IPS-NIHi11 (cell line): ENCODE data around the gene RNF144B.
"Not testable (repeated sequence)": the region's sequence is repeated elsewhere in the genome, so short reads cannot be mapped to it uniquely, and the experiment has no call there.

Source experiments
- DNase-seq: peaks from one replicate; pipeline ENCODE4 v3.0.0; 2012; ENCODE audit warnings: mixed read lengths, low spot score

Gene RNF144B

DNA sequence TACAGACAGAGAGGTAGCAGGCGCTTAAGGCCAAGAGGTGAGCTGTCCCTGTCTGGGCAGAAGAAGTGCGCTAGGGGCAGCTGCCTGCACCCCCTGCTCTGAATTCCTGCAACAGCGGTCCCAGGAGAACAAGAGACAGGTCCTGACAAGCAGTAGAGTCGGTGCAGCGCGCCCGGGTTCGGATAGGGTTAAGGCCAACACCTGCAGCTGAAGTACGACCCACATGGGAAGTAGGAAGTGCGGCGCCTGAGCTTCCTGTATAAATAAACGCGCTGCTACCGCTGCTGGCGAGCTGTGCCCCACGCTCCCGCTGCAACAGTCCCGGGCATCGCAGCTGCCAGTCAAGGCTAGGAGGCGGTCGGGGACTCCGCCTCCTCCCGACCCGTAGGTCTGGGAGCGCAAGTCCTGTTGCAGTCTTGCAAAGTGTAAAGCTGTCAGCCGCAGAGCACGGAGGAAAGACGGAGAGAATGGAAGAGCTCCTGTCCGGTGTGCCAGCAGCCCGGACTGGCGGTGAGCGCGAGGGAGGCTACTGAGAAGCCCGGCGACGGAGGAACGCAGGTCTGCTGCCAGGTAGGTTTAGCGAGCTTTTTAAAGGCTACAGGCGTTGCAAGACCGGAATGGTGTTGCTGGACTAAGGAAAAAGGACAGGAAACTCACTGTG is at the start of gene RNF144B:
Gene RNF144B (plus strand): TSS at position 290 of the 661 bp plus-strand sequence. CDS start 12,185 bp downstream, outside the sequence.
- peak; percentile 87 for DNase-seq

DNA sequence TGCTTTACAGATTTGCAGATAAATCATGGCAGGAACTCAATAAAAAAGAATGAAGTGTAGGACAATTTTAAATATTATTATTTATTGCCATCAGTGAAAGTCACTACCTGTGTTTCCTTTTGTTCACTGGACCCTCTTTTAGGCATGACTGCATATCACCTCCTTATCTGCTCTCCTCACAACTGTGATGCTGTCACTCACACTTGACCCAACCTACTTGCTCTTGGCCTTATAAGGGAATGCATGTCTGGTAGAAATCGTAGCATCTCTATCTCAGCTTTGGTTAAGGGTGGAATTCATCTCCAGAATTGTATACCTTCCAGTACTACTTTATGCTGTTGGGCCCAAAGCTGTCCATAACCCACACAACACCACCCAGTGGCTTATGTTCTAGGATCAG is 47.6 kb upstream of the RNF144B start:
- DNase-seq, result no peak

DNA sequence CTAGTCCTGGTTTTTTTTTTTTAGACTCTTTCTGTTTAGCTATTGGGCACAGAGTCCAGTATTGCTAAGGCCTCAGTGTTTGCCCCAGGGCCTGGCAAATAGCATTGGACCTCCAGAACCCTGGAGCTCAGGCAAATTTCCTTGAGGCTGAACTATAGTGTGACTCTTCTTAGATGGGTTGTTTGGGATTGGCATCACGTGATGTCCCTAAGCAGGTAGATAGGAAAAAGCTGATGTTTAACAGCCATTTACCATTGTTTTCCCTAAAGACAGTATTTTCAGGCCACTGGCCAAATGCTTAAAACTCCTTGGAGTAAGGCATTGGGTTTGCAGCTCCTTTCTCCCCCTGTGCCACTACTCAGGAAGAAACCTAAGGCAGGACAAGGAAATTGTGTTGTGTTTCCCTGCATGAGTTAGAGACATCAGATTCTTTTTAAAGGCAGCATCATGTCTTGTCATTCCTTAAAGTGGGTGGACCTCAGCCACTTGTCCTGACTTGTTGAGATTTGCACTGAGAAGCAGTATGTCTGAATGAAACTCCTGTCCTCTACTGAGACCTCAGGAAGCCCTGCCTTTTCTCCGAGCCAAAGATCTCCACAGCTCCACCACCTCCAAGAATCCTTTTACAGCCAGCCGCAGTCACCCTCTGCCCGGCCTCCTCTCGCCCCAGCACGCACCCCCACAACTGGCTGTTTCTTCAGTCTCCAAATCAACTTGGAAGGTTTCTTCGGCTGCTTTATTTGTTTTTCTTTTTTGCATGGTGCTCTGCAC is 46.2 kb upstream of the RNF144B start:
- DNase-seq, result no peak

DNA sequence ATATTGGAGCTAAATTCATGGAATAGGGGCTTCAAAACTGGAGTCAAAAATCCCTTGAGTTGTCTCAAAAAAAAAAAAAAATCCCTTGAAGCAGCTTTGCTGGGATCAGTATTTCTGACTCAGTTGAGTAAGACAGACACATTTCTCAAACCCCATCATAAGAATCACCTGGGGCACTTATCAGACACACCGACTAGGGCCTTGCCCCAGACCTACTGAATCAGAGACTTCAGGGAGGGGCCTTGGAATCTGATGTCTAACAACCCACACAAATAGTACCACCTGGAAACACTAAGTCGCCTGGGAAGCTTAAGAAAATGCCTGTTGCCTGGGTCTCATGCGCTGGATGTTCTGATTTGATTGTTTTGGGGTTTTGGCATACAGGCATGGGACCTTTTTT is 44.9 kb upstream of the RNF144B start:
- no peak for DNase-seq

DNA sequence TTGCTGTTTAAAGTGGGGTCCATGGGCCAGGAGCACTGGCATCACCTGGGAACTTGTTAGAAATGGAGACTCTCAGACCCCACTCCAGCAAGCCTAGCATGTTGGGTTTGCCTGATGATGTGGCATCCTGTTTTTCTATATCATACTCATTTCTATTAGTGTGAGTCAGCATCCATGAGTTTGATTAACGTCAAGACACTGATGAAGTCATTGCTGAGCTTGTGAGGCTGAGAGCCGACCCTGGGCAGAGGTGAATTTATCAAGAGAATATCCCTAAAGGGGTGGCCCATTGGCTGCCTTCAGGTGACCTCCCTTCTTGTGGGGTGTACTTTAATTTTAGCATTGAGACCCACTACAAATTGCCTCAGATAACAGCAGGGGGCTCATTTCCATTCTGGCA is 43.4 kb upstream of the RNF144B start:
- no peak for DNase-seq

DNA sequence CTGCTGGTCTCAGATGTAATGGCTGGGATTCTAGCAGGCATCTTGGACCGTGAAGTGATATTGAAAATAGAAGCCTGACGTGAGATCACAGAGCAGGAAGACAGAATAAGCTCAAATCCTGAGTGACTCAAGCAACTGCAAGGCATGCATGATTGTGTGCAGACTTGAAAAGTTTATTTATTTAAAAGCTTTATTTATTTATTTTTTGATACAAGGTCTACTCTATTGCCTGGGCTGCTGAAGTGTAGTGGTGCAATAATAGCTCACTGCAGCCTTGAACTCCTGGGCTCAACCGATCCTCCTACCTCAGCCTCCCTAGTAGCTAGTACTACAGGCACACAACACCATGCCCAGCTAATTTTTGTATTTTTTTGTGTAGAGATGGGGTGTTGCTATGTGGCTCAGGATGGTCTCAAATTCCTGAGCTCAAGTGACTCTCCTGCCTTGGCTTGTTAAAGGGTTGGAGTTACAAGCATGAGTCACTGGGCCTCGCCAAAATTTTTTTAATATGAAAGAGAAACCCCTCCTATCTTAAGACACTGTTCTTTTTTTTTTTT is 40.1 kb upstream of the RNF144B start:
- DNase-seq, result no peak

DNA sequence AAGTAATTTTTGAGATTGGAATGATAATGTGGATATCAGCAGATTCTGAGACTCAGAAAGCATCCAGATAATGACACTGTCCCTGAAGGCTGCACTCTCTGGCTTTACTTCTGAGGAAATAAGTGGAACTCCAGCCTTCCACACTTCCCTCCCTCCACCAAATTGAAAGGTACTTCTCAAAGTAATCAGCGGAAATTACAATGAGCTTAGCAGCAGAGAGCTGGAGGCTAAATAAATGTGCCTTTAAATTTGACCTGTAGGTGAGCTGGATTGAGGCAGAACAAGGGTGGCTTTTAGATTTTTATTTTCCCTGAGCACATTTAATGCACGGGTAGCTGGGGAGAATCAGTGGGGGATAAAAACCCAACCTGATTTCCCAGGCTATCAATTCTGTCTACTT is 39.3 kb upstream of the RNF144B start:
- no peak for DNase-seq

DNA sequence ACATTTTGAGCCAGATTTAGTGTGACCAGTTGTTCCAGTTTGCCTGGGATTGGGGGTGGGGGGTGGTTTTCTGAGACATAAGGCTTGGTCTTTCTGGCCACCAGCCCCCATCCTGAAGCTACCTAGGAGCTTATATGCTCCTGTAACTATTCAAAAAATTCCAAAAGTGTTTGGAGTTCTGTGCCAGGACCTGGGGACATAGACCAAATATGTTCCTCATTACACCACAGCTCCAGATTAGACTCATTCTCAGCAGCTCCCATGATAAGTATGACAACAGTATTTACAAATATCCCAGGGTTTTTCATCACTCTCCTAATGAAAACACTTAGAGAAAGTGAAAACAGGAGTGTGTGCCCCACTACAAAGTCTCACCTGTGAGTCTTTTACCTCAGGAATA is 37.8 kb upstream of the RNF144B start:
- DNase-seq, result no peak

DNA sequence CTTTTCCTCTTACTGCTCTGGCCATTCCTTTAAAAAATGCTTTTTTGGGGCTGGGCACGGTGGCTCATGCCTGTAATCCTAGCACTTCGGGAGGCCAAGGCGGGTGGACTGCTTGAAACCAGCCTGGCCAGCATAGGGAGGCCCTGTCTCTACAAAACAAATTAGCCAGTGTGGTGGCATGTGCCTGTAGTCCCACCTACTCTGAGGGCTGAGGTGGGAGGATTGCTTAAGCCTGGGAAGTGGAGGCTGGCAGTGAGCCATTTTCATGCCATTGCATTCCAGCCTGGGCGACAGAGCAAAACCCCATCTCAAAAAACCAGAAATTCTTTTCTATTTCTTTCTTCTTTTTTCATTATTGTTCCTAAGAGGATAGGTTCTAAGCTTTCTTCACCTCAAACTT is 36.9 kb upstream of the RNF144B start:
- no peak for DNase-seq

DNA sequence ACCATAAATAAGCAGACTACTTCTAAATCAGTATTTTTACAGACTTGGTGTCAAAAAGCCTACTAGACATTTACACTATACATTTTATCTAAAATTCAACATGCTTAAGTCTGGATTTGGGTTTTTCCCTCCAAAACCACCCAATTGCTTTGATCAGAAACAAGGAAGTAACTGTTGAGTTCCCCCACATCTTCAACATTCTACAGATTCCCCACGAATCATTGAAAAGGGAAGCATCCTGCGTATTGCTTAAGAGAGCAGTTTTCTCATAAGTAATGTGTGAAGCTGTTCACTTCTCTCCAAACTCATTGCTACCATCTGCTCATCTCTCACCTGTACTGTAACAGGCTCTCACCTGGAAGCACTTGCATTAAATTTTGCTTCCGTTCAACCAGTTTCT is 36.4 kb upstream of the RNF144B start:
- no peak for DNase-seq

DNA sequence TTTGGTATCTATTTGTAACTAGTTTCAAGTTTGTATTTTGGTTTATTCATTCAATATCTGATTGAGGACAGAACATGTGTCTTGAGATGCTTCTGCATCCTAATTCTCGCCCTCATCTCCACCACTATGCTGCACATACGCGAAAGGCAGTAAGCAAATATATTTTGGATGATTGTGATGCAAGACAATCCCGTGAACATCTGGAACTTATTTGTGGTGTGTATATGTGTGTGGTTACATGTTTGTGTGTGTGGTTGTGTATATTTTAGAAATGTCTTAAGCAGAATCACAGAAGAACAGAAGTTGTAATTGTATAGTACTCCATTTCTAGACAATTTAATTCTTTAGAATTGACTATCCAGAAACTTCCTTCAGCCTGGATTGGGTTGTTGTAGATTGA is 35.1 kb upstream of the RNF144B start:
- DNase-seq, result no peak

DNA sequence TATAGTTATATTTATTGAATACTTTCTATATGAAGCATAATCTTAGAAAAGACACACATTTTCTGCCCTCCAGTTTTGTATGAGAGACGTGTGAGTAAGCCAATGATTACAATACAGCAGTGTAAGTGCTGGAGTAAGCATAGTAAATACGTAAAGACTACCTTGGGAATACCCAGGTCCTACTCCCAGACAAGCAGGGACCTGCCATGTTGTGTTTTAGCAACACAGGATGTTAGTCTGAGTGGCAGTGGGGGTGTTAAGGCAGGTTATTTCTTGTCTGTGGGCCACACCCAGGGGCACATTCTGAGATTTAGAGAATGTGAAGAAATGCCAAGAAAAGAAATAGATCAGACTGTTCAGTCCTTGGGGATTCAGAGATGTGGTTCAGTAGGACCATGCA is 34.3 kb upstream of the RNF144B start:
- DNase-seq, result no peak

DNA sequence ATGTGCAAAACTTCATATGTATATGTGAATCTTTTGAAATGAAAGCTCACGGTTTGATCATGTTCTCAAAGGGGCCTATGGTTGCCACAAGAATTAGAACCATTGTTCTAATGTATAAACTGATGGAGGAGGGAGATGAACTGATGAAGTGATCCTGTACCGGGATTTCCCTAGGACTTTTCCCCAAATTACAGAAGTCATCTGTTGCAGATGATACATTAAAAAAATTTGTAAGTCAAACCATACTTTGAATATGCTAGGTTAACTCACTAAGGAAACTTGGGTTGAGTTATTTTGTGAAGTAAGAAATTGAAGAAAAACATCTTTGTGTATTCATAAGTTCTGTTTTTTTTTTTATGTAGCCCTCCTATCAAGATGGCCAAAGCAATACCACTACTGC is 33.9 kb upstream of the RNF144B start:
- DNase-seq, result no peak

DNA sequence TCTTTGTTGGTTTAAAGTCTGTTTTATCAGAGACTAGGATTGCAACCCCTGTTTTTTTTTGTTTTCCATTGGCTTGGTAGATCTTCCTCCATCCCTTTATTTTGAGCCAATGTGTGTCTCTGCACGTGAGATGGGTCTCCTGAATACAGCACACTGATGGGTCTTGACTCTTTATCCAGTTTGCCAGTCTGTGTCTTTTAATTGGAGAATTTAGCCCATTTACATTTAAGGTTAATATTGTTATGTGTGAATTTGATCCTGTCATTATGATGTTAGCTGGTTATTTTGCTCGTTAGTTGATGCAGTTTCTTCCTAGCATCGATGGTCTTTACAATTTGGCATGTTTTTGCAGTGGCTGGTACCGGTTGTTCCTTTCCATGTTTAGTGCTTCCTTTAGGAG is 29.6 kb upstream of the RNF144B start:
- not testable (repeated sequence) for DNase-seq

DNA sequence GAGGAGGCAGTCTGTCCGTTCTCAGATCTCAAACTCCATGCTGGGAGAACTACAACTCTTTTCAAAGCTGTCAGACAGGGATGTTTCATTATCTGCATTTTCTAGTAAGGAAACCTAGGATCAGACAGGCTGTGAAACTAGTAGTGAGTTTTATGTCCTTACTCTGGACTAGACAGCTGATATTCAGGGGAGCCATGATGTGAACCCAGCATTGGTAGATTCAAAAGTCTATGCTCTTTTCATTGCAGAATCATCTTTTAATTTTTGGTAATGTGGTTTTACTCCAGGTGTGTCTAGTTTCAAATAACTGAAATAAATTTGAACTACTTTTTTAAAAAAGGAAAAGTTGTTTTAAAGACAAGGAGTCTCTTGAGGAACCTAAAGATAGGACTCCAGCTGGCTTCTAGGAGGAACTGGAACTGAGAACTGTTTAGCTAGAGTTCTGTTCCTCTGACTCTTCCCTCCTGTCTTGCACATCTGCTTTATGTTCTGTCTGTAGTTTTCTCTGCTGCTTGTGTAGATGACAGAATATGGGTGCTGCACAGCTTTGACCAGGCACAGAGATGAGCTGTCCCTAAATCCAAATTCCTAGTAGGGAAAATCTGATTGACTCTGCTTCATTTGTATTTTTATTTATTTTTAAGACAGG is 27.8 kb upstream of the RNF144B start:
- no peak for DNase-seq

DNA sequence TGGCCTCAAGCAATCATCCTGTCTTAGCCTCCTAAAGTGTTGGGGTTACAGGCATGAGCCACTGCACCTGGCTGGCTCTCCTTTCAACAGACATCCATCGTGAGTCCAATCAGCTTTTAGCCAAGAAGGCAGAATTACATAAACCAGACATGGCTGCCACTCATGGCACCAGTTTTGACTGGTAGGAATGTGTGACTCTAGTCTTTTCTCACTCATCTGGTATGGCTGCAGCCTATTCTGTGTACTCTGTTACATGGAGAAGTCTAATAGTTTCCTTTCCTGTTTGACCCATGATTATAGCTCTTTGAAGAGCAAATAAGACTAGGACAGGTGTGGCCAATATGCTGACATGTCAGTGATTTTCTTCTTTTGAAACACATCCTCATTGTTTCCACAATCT is 27.0 kb upstream of the RNF144B start:
- DNase-seq, result no peak

DNA sequence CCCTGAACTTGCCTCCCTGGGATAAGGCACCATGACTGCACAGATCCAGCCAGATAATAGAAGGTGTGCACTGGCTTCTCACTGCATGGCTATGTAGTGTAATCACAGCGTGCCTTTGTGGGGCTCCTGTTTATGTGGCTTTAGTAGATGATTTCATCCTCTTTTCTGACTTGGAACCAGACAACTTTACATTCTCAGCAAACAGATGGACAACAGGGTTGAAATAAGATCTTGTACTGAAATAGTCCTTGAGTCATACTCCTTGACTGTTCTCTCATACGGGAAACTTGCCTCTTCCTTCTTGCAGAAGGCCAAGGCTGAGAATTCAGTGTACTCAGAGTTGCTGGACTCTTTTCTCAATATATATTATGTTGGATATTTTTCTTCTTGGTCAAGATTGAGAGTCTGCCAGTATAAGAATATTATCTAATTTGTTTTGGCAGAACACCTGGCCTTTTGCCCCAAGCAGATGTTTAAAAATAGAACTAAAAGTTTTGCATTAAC is 25.0 kb upstream of the RNF144B start:
- DNase-seq, result no peak

DNA sequence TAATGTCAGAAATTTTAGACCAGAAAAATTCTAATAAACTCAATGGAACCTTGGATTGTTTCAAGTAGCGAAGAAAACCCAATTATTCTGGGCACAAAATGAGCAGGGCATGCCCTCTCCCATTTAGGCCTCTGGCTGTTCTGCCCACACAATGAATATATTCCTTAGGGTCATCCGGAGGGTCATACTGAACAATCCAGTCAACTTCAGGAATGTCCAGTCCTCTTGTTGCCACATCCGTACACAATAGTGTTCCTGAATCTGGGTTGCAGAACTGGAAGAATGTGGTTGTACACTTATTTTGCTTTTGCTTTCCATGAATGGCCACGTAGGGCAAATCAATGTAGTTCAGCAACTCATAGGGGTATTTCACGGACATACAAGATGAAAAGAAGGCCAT is 23.4 kb upstream of the RNF144B start:
- no peak for DNase-seq

DNA sequence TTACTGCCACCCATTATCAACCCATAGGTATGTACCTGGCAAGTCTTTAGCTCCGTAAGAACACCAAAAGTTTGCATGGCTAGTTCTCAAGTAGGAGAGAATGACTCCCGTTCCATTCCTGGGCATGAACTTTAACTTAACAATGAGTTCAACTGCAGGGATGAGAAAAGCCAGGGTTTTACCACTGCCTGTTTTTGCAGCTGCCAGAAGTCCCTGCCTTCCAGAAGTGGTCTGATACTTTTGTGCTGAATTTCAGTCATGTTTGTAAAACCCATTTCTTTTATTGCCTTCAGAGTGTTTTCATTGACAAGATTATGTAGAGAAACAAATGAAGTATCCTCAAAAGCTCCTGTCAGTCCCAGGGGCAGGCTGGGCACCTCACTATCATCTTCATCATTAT is 22.6 kb upstream of the RNF144B start:
- not testable (repeated sequence) for DNase-seq

DNA sequence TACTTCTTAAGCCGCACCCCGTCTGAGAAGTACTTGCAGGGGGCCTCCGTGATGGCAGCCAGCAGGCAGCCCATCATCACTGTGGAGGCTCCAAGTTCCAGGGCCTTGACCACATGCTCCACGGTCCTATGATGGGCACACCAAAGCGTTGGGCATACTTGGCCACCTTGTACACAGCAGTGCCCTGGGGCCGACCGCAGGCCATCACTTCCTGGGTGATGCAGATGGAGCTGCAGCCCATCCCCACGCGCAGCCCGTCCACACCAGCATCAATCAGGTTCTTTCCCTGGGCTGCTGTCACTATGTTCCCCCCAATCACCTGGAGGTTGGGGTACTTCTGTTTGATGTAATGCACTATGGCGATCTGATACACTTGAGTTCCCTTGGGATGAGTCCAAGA is 19.8 kb upstream of the RNF144B start:
- DNase-seq, result no peak

DNA sequence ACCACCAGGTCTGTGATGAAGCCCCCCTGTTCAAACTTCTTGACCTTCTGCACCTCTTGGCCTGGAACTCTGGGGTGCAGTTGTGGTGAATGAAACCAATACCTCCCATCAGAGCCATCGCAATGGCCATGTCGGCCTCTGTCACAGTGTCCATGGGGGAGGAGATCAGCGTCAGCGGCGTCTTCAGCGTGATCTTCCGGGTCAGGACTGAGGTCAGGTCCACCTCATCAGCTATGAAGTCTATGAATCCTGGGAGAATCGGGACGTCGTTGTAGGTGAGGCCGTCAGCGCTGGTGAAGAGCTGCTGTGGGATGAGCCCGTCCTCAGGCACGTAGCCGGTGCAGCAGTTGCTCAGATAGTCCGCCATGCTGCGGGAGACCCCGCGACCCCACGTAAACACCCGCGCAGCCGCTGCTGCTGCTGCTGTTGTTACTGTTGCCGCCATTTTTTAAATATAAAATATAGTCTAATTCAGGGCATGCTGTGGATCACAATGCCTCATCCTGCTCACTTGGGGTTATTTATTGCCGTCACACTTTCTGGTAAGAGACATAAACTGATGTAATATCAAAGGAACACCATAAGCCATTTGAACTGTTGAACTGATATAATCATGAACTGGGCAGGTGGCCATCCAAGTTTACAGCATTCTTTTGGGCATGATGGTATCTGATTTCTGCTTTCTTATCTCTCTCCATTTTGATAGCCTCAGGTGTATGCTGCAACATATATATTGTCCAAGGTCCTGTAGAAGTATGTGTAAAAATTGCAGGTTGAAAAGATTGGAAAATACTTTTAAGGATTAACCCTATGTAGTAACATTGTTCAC is 18.7 kb upstream of the RNF144B start:
- no peak for DNase-seq

DNA sequence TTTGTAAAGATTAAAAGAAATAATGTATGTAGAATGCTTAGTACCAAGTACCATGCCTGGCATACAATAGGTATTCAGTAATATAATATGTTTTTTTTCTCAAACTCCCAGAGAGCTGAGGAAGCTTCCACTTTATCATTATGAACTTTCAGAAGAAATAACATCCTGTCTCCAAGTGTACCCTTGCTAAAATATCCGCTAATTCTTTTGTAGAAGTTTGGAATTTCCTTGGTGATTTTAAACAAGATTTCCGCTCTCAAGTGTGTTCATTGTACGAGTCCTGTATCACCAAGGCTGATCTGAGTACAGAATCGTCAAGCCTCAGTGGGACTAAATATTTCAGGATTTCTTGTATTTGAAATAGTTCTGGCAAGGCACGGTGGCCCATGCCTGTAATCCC is 16.1 kb upstream of the RNF144B start:
- DNase-seq, result no peak
